Upper lobe of left lung (tissue), 6 donors: Measurements from ENCODE around the gene KIAA1217. TPM values are rescaled to one million over a fixed set of nuclear protein-coding genes. Genes with fewer than 3 reads are reported as not detected.
"Not testable (repeated sequence)": the region's sequence is repeated elsewhere in the genome, so short reads cannot be mapped to it uniquely, and the experiment has no call there.

Experiments
- ATAC-seq, 2 donors: fragments of 200-7000 bp; cut with Tn5 transposase; one replicate each; pipeline ENCODE4 v1.9.1; 2022; ENCODE audit warnings: mild to moderate bottlenecking in 2 of 2, moderate library complexity in 2 of 2; ENCODE audit not compliant: low FRiP score in 2 of 2
- DNase-seq, 2 donors: peaks; one replicate each; pipeline ENCODE4 v3.0.0-alpha.2; 2019 to 2020
- H3K27ac ChIP-seq, 4 donors: fragments of 200-600 bp; sonication (generic); one replicate each; pipeline ENCODE4 v1.5.1; 2016 to 2019
- H3K27me3 ChIP-seq, 4 donors: fragments of 200-600 bp; sonication (generic); one replicate each; pipeline ENCODE4 v1.5.1; 2017 to 2019
- H3K36me3 ChIP-seq, 4 donors: fragments of 200-600 bp; sonication (generic); one replicate each; pipeline ENCODE4 v1.5.1; 2016 to 2019
- H3K4me1 ChIP-seq, 4 donors: fragments of 200-600 bp; sonication (generic); one replicate each; pipeline ENCODE4 v1.5.1; 2018 to 2019
- H3K4me3 ChIP-seq, 4 donors: fragments of 200-600 bp; sonication (generic); one replicate each; pipeline ENCODE4 v1.5.1; 2017 to 2019; ENCODE audit warnings: mild to moderate bottlenecking in 2 of 4, moderate library complexity in 1 of 4
- H3K9me3 ChIP-seq, 4 donors: fragments of 200-600 bp; sonication (generic); one replicate each; pipeline ENCODE4 v1.5.1; 2018 to 2019
- EP300 ChIP-seq, 4 donors: sonication (generic); formaldehyde crosslinking; IDR thresholded peaks; one replicate each; pipeline ENCODE4 v1.5.1; 2017; ENCODE audit warnings: antibody characterized with exemption in 4 of 4, control low read depth in 2 of 4
- POLR2A ChIP-seq, 4 donors: fragments of 450-650 bp; IDR thresholded peaks; one replicate each; pipeline ENCODE4 v1.5.1; 2016 to 2017; ENCODE audit warnings: antibody characterized with exemption in 4 of 4, mild to moderate bottlenecking in 2 of 4
- POLR2AphosphoS5 ChIP-seq, 2 donors: sonication (generic); formaldehyde crosslinking; IDR thresholded peaks; one replicate each; pipeline ENCODE4 v1.5.1; 2017; ENCODE audit warnings: antibody characterized with exemption in 2 of 2
- WGBS, 2 donors: methylation state at CpG; one replicate each; pipeline ENCODE4 v1.1.5; 2017 to 2018; 5-methylcytosine and 5-hydroxymethylcytosine counted together
- total RNA-seq, 6 donors: library from RNA; depleted of rRNA in 4 of 6; stranded (reverse); fragments of >200 nt in 4 of 6; gene quantifications; one replicate each; pipeline versions ENCODE4 v1.1.0 to v1.2.1, GENCODE V29; 2016 to 2021
- TF ChIP-seq, protein P1 (sequence below), 6 experiments: fragments of 450-650 bp in 4 of 6; fragments of 200-600 bp in 2 of 6; sonication (generic) in 2 of 6; IDR thresholded peaks; one replicate each; pipeline ENCODE4 v1.5.1; 2016 to 2019; ENCODE audit warnings: antibody characterized with exemption in 6 of 6
- donor health status: DM: no; HTN: no; CAD: no; lungs with moderate emphysema.
- donor health status: DM: no; HTN: yes; CAD: no; lungs with severe emphysema.

Gene KIAA1217
- total RNA-seq, 6 donors from 2014 or later, result 18.4 to 109 (median 41.0) TPM

DNA sequence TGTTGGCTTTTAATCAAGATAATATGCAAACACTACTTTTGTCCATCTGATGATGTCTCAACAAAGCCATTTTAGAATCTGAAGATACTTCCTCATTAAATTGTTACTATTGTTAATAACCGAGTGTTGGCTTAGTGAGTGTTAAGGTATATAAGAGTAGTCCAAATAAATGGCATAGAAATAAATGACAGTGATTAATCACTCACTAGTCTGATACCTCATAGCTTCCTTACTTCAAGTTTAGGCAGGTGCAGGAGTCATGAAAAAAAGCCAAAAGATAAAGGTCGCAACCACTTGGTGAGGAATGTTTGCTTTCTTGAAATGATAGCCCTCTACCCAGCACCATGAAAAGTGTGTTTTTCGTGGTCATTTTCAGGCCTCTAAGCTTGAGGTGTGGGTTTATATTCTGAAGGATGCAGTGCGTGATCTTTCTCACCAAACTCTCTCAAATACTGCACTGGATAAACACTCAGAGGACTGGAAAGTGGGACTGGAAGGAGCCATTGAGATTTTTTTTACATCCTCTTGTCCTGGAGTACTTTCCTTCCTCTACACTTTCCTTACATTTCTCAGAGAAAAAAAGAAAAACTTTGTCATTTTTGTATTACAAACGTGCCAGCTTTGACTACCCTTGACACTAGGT lies 138.1 kb downstream of the KIAA1217 start:
- no peak for TF ChIP-seq EP300 (IDR thresholded peaks at IDR 0.05)
- no peak for TF ChIP-seq POLR2AphosphoS5 (IDR thresholded peaks at IDR 0.05)
- no peak for TF ChIP-seq POLR2A (IDR thresholded peaks at IDR 0.05)
- TF ChIP-seq, protein P1, sequence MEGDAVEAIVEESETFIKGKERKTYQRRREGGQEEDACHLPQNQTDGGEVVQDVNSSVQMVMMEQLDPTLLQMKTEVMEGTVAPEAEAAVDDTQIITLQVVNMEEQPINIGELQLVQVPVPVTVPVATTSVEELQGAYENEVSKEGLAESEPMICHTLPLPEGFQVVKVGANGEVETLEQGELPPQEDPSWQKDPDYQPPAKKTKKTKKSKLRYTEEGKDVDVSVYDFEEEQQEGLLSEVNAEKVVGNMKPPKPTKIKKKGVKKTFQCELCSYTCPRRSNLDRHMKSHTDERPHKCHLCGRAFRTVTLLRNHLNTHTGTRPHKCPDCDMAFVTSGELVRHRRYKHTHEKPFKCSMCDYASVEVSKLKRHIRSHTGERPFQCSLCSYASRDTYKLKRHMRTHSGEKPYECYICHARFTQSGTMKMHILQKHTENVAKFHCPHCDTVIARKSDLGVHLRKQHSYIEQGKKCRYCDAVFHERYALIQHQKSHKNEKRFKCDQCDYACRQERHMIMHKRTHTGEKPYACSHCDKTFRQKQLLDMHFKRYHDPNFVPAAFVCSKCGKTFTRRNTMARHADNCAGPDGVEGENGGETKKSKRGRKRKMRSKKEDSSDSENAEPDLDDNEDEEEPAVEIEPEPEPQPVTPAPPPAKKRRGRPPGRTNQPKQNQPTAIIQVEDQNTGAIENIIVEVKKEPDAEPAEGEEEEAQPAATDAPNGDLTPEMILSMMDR (IDR thresholded peaks at IDR 0.05), result no peak
- Histone ChIP-seq H3K27me3 (no peaks in the 10 kb centered on the region), H3K36me3 (no peaks in the 10 kb centered on the region), H3K4me1 (peaks cover 5 to 22% (median 7%) of the 10 kb centered on the region in 4 donors), H3K4me3 (no peak overlapping the region), H3K27ac (peak overlapping the region in 2 of 4 donors; percentile 14 to 49), H3K9me3 (no peaks in the 10 kb centered on the region)
- ATAC-seq (peak in 1 of 2 donors; percentile 26), DNase-seq (no peak)
- WGBS, 2 donors, result 63% methylated on average over 5 of the region's 5 CpGs

DNA sequence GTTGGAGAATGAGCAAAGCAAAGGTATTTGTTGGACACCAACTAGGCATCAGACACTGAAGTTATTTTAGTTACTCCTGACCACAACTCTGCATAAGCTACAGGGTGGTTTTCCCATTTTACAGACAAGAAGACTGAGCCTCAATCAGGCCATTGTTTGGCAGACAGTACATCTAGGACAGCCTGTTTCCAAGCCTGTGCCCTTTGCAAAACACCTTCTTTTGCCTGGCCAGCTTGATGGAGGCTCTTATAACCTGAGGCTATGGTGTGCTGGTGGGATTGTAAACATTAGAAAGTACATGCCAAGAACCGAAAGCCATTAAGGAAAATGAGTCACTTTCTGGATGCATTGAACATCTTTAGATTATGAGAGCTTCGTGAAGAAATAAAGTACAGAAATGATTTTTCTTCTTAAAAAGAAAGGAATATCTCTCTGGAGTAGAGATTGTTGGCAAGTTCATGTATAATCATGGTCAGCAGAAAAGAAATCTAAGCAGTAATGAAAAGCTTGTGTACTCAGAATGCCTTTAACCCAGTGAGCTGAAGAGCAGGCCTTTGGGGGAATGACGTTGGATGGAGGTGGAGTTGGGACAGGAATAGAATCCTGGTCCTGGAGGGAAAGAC lies 140.6 kb downstream of the KIAA1217 start:
- WGBS, 2 donors, result 45 to 64% methylated on average over 3 of the region's 3 CpGs
- Histone ChIP-seq H3K4me3 (no peak overlapping the region), H3K27me3 (no peaks in the 10 kb centered on the region), H3K9me3 (no peaks in the 10 kb centered on the region), H3K36me3 (no peaks in the 10 kb centered on the region), H3K4me1 (peaks cover 0 to 15% (median 4%) of the 10 kb centered on the region in 4 donors), H3K27ac (peak overlapping the region in 1 of 4 donors; percentile 4)
- TF ChIP-seq, protein P1 (IDR thresholded peaks at IDR 0.05), result no peak
- no peak for TF ChIP-seq POLR2A (IDR thresholded peaks at IDR 0.05)
- TF ChIP-seq POLR2AphosphoS5 (IDR thresholded peaks at IDR 0.05), result no peak
- no peak for DNase-seq
- ATAC-seq, result no peak

DNA sequence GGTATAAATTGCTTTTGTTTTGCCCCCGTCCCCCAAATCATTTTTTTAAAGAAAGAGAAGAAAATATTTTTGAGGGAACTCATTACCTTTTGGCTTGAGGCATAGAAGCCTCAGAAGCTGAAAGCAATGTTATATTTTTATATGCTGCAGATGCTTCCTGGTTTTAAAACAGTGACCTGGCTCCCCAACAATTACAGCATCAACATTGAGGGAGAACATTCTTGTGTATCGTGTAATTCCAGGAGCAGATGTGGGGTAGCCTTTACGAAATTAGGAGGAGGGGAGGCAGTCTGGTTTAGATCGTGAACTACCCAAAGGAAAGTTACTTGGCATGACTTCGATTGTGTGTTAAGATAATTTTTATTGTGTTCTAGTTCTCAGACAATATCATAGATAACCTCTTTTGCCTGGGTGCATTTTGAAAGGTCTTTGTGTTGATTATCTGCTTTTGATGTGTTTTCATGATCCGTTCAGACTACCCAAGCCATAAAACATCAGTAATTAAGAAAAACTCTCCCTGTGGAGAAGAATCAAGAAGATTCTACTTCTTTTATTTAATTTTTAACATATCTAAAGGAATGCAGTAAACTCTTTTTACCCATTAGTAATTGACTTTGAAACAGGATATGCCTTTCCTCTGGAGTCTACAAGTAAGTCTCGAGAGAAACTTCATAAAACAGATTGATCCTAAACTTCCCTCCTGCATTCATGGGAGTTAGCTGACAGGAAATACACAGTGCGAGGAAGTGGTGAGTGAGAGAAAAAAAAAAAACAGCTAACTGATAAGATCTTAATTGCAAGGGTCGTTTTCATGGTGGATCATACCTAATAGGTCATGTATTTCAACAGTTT lies 141.4 kb downstream of the KIAA1217 start:
- Histone ChIP-seq H3K4me1 (peaks cover 0 to 9% (median 0%) of the 10 kb centered on the region in 4 donors), H3K27me3 (no peaks in the 10 kb centered on the region), H3K36me3 (no peaks in the 10 kb centered on the region), H3K9me3 (no peaks in the 10 kb centered on the region), H3K4me3 (no peak overlapping the region), H3K27ac (peak overlapping the region in 1 of 4 donors; percentile 4)
- ATAC-seq (no peak), DNase-seq (no peak)
- 55 to 56% methylated on average over 9 of the region's 9 CpGs for WGBS, 2 donors
- TF ChIP-seq EP300 (IDR thresholded peaks at IDR 0.05), result no peak
- TF ChIP-seq POLR2AphosphoS5 (IDR thresholded peaks at IDR 0.05), result no peak
- TF ChIP-seq, protein P1 (IDR thresholded peaks at IDR 0.05), result no peak
- no peak for TF ChIP-seq POLR2A (IDR thresholded peaks at IDR 0.05)

DNA sequence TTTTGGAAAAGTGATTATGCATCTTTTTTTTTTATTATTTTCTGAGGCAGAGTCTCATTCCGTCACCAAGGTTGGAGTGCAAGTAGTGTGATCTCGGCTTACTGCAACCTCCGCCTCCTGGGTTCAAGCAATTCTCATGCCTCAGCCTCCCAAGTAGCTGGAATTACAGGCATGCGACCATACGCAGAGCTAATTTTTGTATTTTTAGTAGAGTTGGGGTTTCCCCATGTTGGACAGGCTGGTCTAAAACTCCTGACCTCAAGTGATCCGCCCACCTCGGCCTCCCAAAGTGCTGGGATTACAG lies 141.9 kb downstream of the KIAA1217 start:
- not testable (repeated sequence) for H3K4me3 ChIP-seq, H3K27ac ChIP-seq, H3K36me3 ChIP-seq, ATAC-seq, DNase-seq, H3K4me1 ChIP-seq, H3K9me3 ChIP-seq, H3K27me3 ChIP-seq
- WGBS, 2 donors, result 88 to 93% methylated on average over 7 of the region's 7 CpGs

DNA sequence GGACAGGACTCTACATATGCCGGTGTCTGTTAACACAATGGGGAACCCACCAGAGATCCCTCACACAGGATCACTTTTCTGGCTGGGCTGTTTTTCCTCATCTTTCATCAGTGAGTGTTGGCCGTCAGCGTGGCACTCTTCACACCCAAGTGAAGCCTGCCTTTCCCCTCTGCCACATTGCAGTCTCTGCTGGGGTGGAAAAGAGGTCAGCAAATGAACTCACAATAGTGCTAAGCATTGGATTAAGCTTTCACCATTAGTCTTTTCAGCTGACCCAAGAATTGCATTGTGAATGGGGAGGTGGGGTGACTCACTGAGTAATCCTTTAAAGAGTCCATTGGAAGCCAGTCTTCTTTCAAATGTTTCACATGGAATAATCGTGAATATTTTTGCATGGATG lies 143.0 kb downstream of the KIAA1217 start:
- Histone ChIP-seq H3K4me1 (peaks cover 0 to 5% (median 0%) of the 10 kb centered on the region in 4 donors), H3K4me3 (no peak overlapping the region), H3K36me3 (no peaks in the 10 kb centered on the region), H3K9me3 (no peaks in the 10 kb centered on the region), H3K27ac (no peak overlapping the region), H3K27me3 (no peaks in the 10 kb centered on the region)
- no peak for ATAC-seq
- DNase-seq, result no peak
- 82 to 86% methylated on average over 4 of the region's 4 CpGs for WGBS, 2 donors
- TF ChIP-seq, protein P1 (IDR thresholded peaks at IDR 0.05), result no peak
- TF ChIP-seq POLR2A (IDR thresholded peaks at IDR 0.05) (no peak), POLR2AphosphoS5 (IDR thresholded peaks at IDR 0.05) (no peak), EP300 (IDR thresholded peaks at IDR 0.05) (no peak)
